Gastrocnemius medialis (tissue), 4 donors: Measurements from ENCODE around the gene AACS.

Experiments
- POLR2A ChIP-seq, 2 donors: fragments of 450-650 bp; IDR thresholded peaks; one replicate each; pipeline ENCODE4 v1.6.1; 2017; ENCODE audit warnings: antibody characterized with exemption in 2 of 2, mild to moderate bottlenecking in 2 of 2, moderate library complexity in 2 of 2
- TF ChIP-seq, protein P1 (sequence below), 5 experiments: fragments of 450-650 bp in 3 of 5; fragments of 200-600 bp in 2 of 5; sonication (generic) in 2 of 5; IDR thresholded peaks in 4 of 5; conservative IDR thresholded peaks in 1 of 5; 1 replicate in 4 of 5; 2 replicates in 1 of 5; pipeline ENCODE4 v1.5.1; 2016 to 2019; ENCODE audit warnings: antibody characterized with exemption in 5 of 5, mild to moderate bottlenecking in 3 of 5, moderate library complexity in 3 of 5

- no peak for TF ChIP-seq POLR2A (IDR thresholded peaks at IDR 0.05)
- TF ChIP-seq, protein P1, sequence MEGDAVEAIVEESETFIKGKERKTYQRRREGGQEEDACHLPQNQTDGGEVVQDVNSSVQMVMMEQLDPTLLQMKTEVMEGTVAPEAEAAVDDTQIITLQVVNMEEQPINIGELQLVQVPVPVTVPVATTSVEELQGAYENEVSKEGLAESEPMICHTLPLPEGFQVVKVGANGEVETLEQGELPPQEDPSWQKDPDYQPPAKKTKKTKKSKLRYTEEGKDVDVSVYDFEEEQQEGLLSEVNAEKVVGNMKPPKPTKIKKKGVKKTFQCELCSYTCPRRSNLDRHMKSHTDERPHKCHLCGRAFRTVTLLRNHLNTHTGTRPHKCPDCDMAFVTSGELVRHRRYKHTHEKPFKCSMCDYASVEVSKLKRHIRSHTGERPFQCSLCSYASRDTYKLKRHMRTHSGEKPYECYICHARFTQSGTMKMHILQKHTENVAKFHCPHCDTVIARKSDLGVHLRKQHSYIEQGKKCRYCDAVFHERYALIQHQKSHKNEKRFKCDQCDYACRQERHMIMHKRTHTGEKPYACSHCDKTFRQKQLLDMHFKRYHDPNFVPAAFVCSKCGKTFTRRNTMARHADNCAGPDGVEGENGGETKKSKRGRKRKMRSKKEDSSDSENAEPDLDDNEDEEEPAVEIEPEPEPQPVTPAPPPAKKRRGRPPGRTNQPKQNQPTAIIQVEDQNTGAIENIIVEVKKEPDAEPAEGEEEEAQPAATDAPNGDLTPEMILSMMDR (IDR thresholded peaks at IDR 0.05 in 4 of 5, conservative IDR thresholded peaks at IDR 0.05 in 1 of 5): no peak
These were observed 37.1 kb upstream of the AACS start for GRCh38 chr12:125028106-125028505.
